ENCODE measurements around the gene USP5. TPM values are rescaled to one million over a fixed set of nuclear protein-coding genes. Genes with fewer than 3 reads are reported as not detected.

USP5 gene, protein sequence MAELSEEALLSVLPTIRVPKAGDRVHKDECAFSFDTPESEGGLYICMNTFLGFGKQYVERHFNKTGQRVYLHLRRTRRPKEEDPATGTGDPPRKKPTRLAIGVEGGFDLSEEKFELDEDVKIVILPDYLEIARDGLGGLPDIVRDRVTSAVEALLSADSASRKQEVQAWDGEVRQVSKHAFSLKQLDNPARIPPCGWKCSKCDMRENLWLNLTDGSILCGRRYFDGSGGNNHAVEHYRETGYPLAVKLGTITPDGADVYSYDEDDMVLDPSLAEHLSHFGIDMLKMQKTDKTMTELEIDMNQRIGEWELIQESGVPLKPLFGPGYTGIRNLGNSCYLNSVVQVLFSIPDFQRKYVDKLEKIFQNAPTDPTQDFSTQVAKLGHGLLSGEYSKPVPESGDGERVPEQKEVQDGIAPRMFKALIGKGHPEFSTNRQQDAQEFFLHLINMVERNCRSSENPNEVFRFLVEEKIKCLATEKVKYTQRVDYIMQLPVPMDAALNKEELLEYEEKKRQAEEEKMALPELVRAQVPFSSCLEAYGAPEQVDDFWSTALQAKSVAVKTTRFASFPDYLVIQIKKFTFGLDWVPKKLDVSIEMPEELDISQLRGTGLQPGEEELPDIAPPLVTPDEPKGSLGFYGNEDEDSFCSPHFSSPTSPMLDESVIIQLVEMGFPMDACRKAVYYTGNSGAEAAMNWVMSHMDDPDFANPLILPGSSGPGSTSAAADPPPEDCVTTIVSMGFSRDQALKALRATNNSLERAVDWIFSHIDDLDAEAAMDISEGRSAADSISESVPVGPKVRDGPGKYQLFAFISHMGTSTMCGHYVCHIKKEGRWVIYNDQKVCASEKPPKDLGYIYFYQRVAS
- total RNA-seq = 77.2 and 79.0 TPM in 2 replicates

DNA sequence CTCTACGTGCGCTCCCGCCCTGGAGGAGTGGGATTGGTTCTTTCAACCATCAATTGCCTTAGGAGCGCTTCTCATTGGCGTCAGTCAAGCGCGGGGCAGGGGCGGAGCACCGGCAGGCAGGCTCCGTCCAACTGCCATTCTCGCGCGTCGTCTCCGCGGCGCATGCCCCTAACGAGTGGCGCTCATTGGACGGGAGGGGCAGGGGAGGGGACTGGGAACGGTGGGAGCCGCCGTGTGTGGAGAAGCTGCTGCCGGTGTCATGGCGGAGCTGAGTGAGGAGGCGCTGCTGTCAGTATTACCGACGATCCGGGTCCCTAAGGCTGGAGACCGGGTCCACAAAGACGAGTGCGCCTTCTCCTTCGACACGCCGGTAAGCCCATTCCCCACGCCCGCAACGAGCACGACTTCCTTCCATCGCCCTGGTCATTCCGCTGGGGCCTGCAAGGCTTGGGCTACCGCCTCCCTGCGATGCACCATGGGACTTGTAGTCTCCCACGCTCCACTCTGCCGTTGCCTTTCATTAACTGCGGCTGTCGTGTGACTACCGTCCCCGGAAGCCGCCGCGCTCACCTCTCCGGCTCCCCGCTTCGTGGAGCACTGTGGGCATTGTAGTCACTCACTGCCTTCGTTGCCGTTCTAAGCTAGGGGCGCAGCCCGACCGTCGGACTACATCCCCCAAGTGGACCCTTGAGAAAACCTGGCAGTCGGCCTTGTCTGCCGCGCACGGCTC, at the start of gene USP5:
Gene USP5 (plus strand): TSS at position 230 of the 730 bp plus-strand sequence. CDS start 30 bp downstream, at position 260.

GRCh38 chr12:6821591-6822425, 30.1 kb upstream of the USP5 start, which contains the start of gene GPR162:
Gene GPR162 (plus strand): TSS chr12:6821821. CDS start chr12:6823899, 2,078 bp downstream.

GRCh38 chr12:6827982-6828780, 23.8 kb upstream of the USP5 start, which contains the start of gene P3H3:
Gene P3H3 (plus strand): TSS chr12:6828407. CDS start chr12:6828441, 34 bp downstream.

DNA sequence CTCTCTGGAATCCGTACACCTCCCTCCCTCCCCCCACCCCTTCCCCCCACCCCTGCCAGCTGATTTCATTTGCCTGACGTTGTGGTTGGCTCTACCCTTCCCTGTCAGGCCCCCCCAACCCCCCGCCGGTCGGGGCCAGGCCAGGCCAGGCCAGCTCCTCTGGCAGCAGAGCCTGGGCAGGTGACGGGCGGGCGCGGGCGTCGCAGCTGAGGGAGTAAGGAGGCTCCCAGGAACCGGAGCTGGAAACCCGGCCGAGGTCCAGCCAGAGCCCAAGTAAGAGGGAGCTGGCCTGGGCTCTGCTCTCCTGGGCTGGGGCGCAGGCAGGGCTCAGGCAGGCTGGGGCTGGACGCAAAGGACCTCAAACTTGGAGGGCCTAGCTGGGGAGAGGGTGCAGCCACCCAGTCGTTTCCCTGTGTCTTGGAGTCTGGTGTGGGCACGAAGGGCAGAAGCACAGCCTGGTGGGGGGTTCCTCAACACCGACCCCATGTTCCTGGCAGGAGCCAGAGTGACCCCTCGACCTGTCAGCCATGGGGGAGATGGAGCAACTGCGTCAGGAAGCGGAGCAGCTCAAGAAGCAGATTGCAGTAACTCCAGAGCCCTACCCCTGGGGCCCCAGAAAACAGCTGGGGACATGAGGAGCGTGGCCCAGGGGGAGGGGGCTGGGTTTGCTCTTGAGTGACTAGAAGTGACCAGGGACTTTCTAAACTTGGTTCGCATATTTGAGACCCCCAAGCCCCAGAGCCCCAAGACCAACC, 11.0 kb upstream of the USP5 start, which contains the start of gene GNB3:
Gene GNB3 (plus strand): TSS at position 165 of the 755 bp plus-strand sequence. CDS start 363 bp downstream, at position 528.

DNA sequence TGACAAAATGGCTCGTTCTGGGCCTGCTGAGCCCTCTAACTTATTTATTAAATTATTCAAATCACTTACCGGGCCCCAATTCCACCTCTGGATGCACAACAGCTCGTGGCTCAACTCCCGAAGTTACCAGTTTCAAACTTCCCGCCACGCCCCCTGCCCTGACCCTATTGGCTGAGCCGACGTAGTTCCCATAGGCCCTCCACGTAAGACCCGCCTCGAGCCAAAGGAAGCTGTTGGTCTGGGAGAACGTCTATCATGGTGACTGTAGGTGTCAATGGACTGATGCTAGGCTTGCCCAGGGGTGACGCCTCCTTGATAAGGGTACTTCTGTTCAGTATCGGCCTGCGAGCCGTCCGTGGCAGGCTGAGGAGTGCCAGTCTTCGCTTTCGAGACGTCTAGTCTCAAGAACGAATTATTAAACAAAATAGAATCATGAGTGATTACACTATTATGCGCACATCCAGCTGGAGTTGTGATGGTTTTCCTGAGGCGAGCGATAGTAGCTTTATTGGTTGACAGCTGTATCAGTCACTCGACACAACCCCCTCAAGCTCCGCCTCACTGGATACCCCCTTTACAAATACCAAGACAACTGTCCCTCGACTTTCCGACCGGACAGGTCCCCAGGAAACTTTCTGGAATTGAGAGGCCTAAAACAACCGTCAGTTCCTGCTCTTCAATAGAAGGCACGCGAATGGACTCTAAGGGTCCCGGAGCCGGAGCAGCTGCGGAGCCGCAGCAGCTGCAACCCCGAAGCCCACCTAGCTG, 613 bp upstream of the USP5 start, which contains the start of gene CDCA3:
Gene CDCA3 (minus strand): TSS at position 134 of the 768 bp plus-strand sequence. CDS start 334 bp downstream, outside the sequence.

GRCh38 chr12:6867413-6868210, 15.7 kb downstream of the USP5 start, which contains the start of gene TPI1:
Gene TPI1 (plus strand): TSS chr12:6867531. CDS start chr12:6867567, 36 bp downstream.

DNA sequence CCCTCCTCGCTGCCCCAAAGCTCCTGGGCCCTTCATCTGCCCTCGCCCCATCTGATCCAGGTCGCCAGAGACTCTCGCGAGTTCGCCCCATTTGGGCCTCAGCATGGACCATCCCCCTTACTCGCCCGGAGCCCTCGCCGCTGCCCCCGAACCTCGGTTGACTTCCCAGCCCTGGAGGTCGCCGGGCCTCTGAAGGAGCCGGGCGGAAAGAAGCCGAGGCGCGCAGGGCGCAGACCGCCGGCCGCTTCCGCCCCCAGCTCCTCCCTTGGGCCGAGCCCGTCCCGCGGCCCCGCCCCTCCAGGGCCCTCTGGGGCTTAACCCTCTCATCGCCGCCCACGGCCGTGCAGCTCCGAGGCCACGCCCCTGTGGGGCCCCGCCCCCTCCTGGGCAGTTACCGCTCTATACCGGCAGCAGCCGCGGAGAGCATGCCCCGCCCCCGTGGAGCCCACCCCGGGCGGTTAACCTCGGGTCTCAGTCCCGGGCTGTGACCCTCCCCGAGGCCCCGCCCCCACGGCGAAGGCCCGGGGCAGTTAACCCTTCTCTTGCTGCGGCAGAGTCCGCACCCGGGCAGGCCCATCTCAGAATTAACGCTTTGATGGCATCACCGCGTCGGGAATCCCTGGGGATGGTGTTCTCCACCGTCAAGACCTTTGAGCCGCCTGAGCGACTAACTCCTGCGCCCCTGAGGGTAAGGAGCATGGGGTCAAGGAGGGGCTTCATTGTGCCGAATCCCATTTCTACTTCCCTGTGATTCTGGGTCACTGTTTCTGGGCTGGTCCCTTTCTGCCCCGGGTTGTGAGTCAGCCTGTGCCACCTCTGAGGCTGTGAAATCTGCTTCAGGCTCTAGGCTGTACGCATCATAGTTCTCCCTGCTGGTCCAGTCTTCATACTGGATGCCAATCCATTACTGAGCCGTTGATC, 21.4 kb downstream of the USP5 start, which contains the start of gene SPSB2:
Gene SPSB2 (minus strand): TSS at position 210 of the 921 bp plus-strand sequence. CDS start 402 bp downstream, outside the sequence.

DNA sequence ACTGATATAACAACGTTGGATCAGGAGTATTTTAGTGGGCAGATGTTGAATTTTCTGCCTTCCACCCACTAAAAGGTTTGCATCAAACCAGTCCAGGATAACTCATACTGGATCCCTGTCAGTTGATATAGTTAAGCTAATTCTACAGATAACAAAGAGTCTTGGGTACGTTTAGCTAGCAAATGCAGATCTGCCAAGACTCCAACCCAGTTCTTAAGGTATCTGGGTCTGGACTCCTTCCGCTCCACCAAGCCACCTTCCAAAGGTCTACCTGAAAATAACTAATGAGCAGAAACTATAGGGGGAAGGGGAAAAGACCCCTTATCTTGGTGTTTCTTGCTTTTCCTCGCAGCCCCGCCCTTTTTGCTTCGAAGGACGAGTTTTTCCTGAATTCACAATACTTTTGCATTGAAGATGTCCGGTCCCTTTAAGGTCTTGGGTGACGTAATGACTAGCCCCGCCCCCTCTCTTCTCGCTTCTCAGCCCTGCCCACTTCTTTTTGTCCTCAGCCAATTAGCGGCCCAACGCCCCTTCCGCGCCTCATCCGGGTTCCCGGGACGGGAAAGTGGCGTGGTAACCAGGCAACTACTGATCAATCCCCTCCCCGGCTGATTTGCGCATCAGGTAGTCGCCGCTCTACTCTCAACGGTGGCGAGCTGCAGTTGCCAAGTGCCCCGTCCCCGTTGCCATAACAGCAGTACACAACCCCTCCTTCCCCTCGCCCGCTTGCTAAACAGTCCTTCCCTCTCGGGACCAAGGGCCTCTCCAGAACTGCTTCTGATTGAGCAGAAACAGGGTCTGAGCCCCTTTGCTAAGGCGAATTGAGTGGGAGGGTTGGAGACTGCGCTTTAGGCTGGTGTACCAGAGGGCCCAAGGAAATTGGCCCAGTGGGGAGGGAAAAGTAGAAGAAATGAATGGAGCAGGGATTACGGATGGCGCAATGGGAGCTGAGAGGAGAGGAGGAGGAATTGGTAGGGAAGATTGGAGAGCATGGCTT, 52.6 kb downstream of the USP5 start, which contains the start of gene LRRC23:
Gene LRRC23 (plus strand): TSS at position 543 of the 997 bp plus-strand sequence. CDS start 812 bp downstream, outside the sequence.

DNA sequence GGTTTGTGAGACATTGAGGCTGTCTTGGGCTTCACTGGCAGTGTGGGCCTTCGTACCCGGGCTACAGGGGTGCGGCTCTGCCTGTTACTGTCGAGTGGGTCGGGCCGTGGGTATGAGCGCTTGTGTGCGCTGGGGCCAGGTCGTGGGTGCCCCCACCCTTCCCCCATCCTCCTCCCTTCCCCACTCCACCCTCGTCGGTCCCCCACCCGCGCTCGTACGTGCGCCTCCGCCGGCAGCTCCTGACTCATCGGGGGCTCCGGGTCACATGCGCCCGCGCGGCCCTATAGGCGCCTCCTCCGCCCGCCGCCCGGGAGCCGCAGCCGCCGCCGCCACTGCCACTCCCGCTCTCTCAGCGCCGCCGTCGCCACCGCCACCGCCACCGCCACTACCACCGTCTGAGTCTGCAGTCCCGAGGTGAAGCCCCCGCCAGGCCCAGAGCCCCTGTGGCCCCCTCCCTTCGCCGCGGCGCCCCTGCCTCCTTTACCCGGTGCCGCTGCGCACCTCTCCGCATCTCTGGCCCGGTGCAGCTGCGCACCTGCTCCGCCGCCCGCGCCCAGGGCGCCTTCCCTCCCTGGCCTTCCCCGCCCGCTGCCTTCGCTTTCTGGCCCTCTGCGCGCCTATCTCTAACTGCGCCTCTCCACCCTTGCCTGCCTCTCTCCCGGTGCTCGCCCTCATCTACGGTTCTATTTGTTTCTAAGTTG, 62.4 kb downstream of the USP5 start, which contains the start of gene ENO2:
Gene ENO2 (plus strand): TSS at position 335 of the 701 bp plus-strand sequence. CDS start 1,253 bp downstream, outside the sequence.

Other genes starting within 250 kb of the USP5 start
- 177 and 244 TPM in 2 replicates for gene CHD4, start 244.8 kb upstream of the USP5 start, total RNA-seq
- gene LPAR5, start 216.2 kb upstream of the USP5 start, total RNA-seq = not detected in 2 replicates
- gene ACRBP, start 204.7 kb upstream of the USP5 start, total RNA-seq = 0.16 and 0.34 TPM in 2 replicates
- 41.0 and 41.6 TPM in 2 replicates for gene ING4, start 189.0 kb upstream of the USP5 start, total RNA-seq
- 9.6 and 10.8 TPM in 2 replicates for gene ZNF384, start 162.8 kb upstream of the USP5 start, total RNA-seq
- 0.09 and 0.16 TPM in 2 replicates for gene PIANP, start 151.3 kb upstream of the USP5 start, total RNA-seq
- gene COPS7A, start 128.1 kb upstream of the USP5 start, total RNA-seq = 98.5 and 128 TPM in 2 replicates
- gene MLF2, start 99.0 kb upstream of the USP5 start, total RNA-seq = 95.8 and 115 TPM in 2 replicates
- gene PTMS, start 85.8 kb upstream of the USP5 start, total RNA-seq = 59.3 and 88.7 TPM in 2 replicates
- gene LAG3, start 79.6 kb upstream of the USP5 start, total RNA-seq = 0.09 and 0.32 TPM in 2 replicates
- gene CD4, start 62.6 kb upstream of the USP5 start, total RNA-seq = 0.16 and 0.17 TPM in 2 replicates
- 5.1 and 5.8 TPM in 2 replicates for gene GPR162, start 30.3 kb upstream of the USP5 start, total RNA-seq
- 72.0 and 114 TPM in 2 replicates for gene P3H3, start 23.7 kb upstream of the USP5 start, total RNA-seq
- gene GNB3, start 11.2 kb upstream of the USP5 start, total RNA-seq = 1.3 and 2.0 TPM in 2 replicates
- gene CDCA3, start 864 bp upstream of the USP5 start, total RNA-seq = 1.2 and 3.0 TPM in 2 replicates
- gene TPI1, start 15.4 kb downstream of the USP5 start, total RNA-seq = 512 and 968 TPM in 2 replicates
- 10.1 and 13.6 TPM in 2 replicates for gene SPSB2, start 21.2 kb downstream of the USP5 start, total RNA-seq
- 11.3 and 15.9 TPM in 2 replicates for gene LRRC23, start 52.7 kb downstream of the USP5 start, total RNA-seq
- 18.4 and 19.9 TPM in 2 replicates for gene ENO2, start 62.4 kb downstream of the USP5 start, total RNA-seq
- gene ATN1, start 75.8 kb downstream of the USP5 start, total RNA-seq = 8.2 and 11.0 TPM in 2 replicates
- gene RNU7-1, start 91.7 kb downstream of the USP5 start, total RNA-seq = not detected in 2 replicates
- gene C12orf57, start 91.9 kb downstream of the USP5 start, total RNA-seq = 137 and 179 TPM in 2 replicates
- 0.09 and 0.79 TPM in 2 replicates for gene PTPN6, start 99.2 kb downstream of the USP5 start, total RNA-seq
- 101 and 123 TPM in 2 replicates for gene PHB2, start 118.5 kb downstream of the USP5 start, total RNA-seq
- gene EMG1, start 118.8 kb downstream of the USP5 start, total RNA-seq = 21.1 and 25.8 TPM in 2 replicates
- gene LPCAT3, start 166.3 kb downstream of the USP5 start, total RNA-seq = 10.2 and 12.8 TPM in 2 replicates
- gene C1S, start 208.6 kb downstream of the USP5 start, total RNA-seq = 378 and 815 TPM in 2 replicates
- gene C1R, start 240.3 kb downstream of the USP5 start, total RNA-seq = 133 and 637 TPM in 2 replicates